ENCODE measurements around the gene TIMM23. TPM values are rescaled to one million over a fixed set of nuclear protein-coding genes. Genes with fewer than 3 reads are reported as not detected.

The TIMM23 gene
- total RNA-seq, 1 experiment from 2014 or later: 125 TPM

- no peak overlapping the region for H3K4me3 ChIP-seq (ENCODE audit: low read depth, low read length, poor library complexity, severe bottlenecking)
- CTCF ChIA-PET: no interaction called here
- H3K27ac ChIP-seq (ENCODE audit: low read depth, low read length, poor library complexity, severe bottlenecking): no peak overlapping the region
- intact Hi-C loops (cut with micrococcal nuclease; ENCODE audit: unreplicated experiment): no loop called here
- POLR2A ChIA-PET (ENCODE audit: low non-redundant PET): no interaction called here
- no peaks in the 10 kb centered on the region for H3K9me3 ChIP-seq (ENCODE audit: low read depth, low read length, poor library complexity, severe bottlenecking)
- DNase-seq (ENCODE audit: low spot score): no peak
- TF ChIP-seq CTCF (conservative IDR thresholded peaks at IDR 0.05; ENCODE audit: low read depth, low read length) (no peak), EZH2 (IDR thresholded peaks at IDR 0.05; ENCODE audit: borderline replicate concordance, low read depth, low read length, poor library complexity, severe bottlenecking) (no peak)
- H3K4me1 ChIP-seq (ENCODE audit: insufficient read depth, low read length, poor library complexity, severe bottlenecking): no peaks in the 10 kb centered on the region
- no TSS peak for BruUV-seq (replicated peaks)
- peaks cover 25% of the 10 kb centered on the region for H3K36me3 ChIP-seq (ENCODE audit: insufficient read depth, low read length, poor library complexity, severe bottlenecking)
- no peaks in the 10 kb centered on the region for H3K27me3 ChIP-seq (replicated peaks; ENCODE audit: insufficient read depth, low read depth, low read length, poor library complexity)
Observed at GRCh38 chr10:46016190-46016589, 43.9 kb downstream of the TIMM23 start.

- Histone ChIP-seq H3K4me3 (ENCODE audit: low read depth, low read length, poor library complexity, severe bottlenecking) (no peak overlapping the region), H3K36me3 (ENCODE audit: insufficient read depth, low read length, poor library complexity, severe bottlenecking) (peaks cover 21% of the 10 kb centered on the region), H3K27me3 (replicated peaks; ENCODE audit: insufficient read depth, low read depth, low read length, poor library complexity) (no peaks in the 10 kb centered on the region), H3K27ac (ENCODE audit: low read depth, low read length, poor library complexity, severe bottlenecking) (no peak overlapping the region), H3K4me1 (ENCODE audit: insufficient read depth, low read length, poor library complexity, severe bottlenecking) (no peaks in the 10 kb centered on the region), H3K9me3 (ENCODE audit: low read depth, low read length, poor library complexity, severe bottlenecking) (no peaks in the 10 kb centered on the region)
- intact Hi-C loops (cut with micrococcal nuclease; ENCODE audit: unreplicated experiment): no loop called here
- BruUV-seq (replicated peaks): no TSS peak
- ChIA-PET CTCF (no interaction called here), POLR2A (ENCODE audit: low non-redundant PET) (no interaction called here)
- TF ChIP-seq CTCF (conservative IDR thresholded peaks at IDR 0.05; ENCODE audit: low read depth, low read length) (no peak), EZH2 (IDR thresholded peaks at IDR 0.05; ENCODE audit: borderline replicate concordance, low read depth, low read length, poor library complexity, severe bottlenecking) (no peak)
- DNase-seq (ENCODE audit: low spot score): no peak
Observed at GRCh38 chr10:46016811-46017210, 44.5 kb downstream of the TIMM23 start.

GRCh38 chr10:46017733-46018132 is 45.4 kb downstream of the TIMM23 start:
- no peaks in the 10 kb centered on the region for H3K4me1 ChIP-seq (ENCODE audit: insufficient read depth, low read length, poor library complexity, severe bottlenecking)
- H3K27ac ChIP-seq (ENCODE audit: low read depth, low read length, poor library complexity, severe bottlenecking): no peak overlapping the region
- H3K4me3 ChIP-seq (ENCODE audit: low read depth, low read length, poor library complexity, severe bottlenecking): no peak overlapping the region
- peaks cover 17% of the 10 kb centered on the region for H3K36me3 ChIP-seq (ENCODE audit: insufficient read depth, low read length, poor library complexity, severe bottlenecking)
- TF ChIP-seq CTCF (conservative IDR thresholded peaks at IDR 0.05; ENCODE audit: low read depth, low read length) (no peak), EZH2 (IDR thresholded peaks at IDR 0.05; ENCODE audit: borderline replicate concordance, low read depth, low read length, poor library complexity, severe bottlenecking) (no peak)
- no peaks in the 10 kb centered on the region for H3K9me3 ChIP-seq (ENCODE audit: low read depth, low read length, poor library complexity, severe bottlenecking)
- intact Hi-C loops (cut with micrococcal nuclease; ENCODE audit: unreplicated experiment): no loop called here
- H3K27me3 ChIP-seq (replicated peaks; ENCODE audit: insufficient read depth, low read depth, low read length, poor library complexity): no peaks in the 10 kb centered on the region
- ChIA-PET CTCF (interaction anchor here (0.6 kb wide), 1 partner anchor 11 kb away, joined by 3 read pairs; no protein-coding TSS in a partner anchor), POLR2A (ENCODE audit: low non-redundant PET) (no interaction called here)
- DNase-seq (ENCODE audit: low spot score): no peak
- BruUV-seq (replicated peaks): no TSS peak

Data from A673 (cell line).